PC-9 (cell line): ENCODE results near the gene VAT1L. TPM values are rescaled to one million over a fixed set of nuclear protein-coding genes. Genes with fewer than 3 reads are reported as not detected.

Source experiments
- BruUV-seq: library from RNA; stranded (reverse); fragments of 400-500 nt; replicated peaks from 2 replicates; lab custom pipeline; 2021; lab: Mats Ljungman, UMichigan
- CTCF ChIA-PET: fragments of 300-600 bp; sonication (Branson Sonifier 250); formaldehyde crosslinking; loops from one replicate; lab custom pipeline; 2022; ENCODE audit warnings: antibody characterized with exemption; lab: Charles Lee
- POLR2A ChIA-PET: fragments of 300-600 bp; sonication (Branson Sonifier 250); formaldehyde crosslinking; loops from one replicate; lab custom pipeline; 2022; ENCODE audit warnings: antibody characterized with exemption; ENCODE audit not compliant: unreplicated experiment; lab: Charles Lee
- DNase-seq, 2 experiments: peaks; one replicate each; pipeline versions ENCODE4 v3.0.0 to v3.0.0-alpha.2; 2015 to 2022; ENCODE audit warnings: mixed read lengths in 1 of 2
- H2AFZ ChIP-seq: fragments of 200-600 bp; sonication (generic); 2 replicates; pipeline ENCODE4 v1.8.1; 2017; ENCODE audit warnings: antibody characterized with exemption
- H3F3A ChIP-seq: fragments of 200-600 bp; sonication (generic); 2 replicates; pipeline ENCODE4 v1.8.1; 2017; ENCODE audit warnings: antibody characterized with exemption, mild to moderate bottlenecking, low read depth; ENCODE audit not compliant: insufficient read depth
- H3K27ac ChIP-seq: fragments of 200-600 bp; sonication (generic); 2 replicates; pipeline ENCODE4 v1.6.1; 2016; ENCODE audit warnings: mixed run types
- H3K27me3 ChIP-seq: fragments of 200-600 bp; sonication (generic); 2 replicates; pipeline ENCODE4 v1.6.1; 2016; ENCODE audit warnings: low read depth, mixed run types; ENCODE audit not compliant: insufficient read depth
- H3K36me3 ChIP-seq: fragments of 200-600 bp; sonication (generic); 2 replicates; pipeline ENCODE4 v1.6.1; 2016; ENCODE audit warnings: low read depth, mixed run types
- H3K4me1 ChIP-seq: fragments of 200-600 bp; sonication (generic); replicated peaks from 2 replicates; pipeline ENCODE4 v1.6.1; 2016; ENCODE audit warnings: mixed run types; ENCODE audit not compliant: insufficient read depth
- H3K4me2 ChIP-seq: fragments of 200-600 bp; sonication (generic); 2 replicates; pipeline ENCODE4 v1.6.1; 2017; ENCODE audit warnings: mixed run types
- H3K4me3 ChIP-seq: fragments of 200-600 bp; sonication (generic); 2 replicates; pipeline ENCODE4 v1.6.1; 2016; ENCODE audit warnings: mixed run types
- H3K79me2 ChIP-seq: fragments of 200-600 bp; sonication (generic); 2 replicates; pipeline ENCODE4 v1.6.1; 2017; ENCODE audit warnings: low read depth, mixed run types
- H3K9me2 ChIP-seq: fragments of 200-600 bp; sonication (generic); 2 replicates; pipeline ENCODE4 v1.8.1; 2017; ENCODE audit warnings: mild to moderate bottlenecking; ENCODE audit not compliant: insufficient read depth
- H3K9me3 ChIP-seq: fragments of 200-600 bp; sonication (generic); 2 replicates; pipeline ENCODE4 v1.8.1; 2016; ENCODE audit warnings: low read depth; ENCODE audit not compliant: insufficient read depth
- H4K20me1 ChIP-seq: fragments of 200-600 bp; sonication (generic); 2 replicates; pipeline ENCODE4 v1.8.1; 2017; ENCODE audit not compliant: insufficient read depth
- CTCF ChIP-seq: fragments of 200-600 bp; sonication (generic); conservative IDR thresholded peaks from 2 replicates; pipeline ENCODE4 v1.6.1; 2017; ENCODE audit warnings: mixed run types, antibody characterized with exemption, mild to moderate bottlenecking, moderate library complexity
- EZH2 ChIP-seq: fragments of 200-600 bp; sonication (generic); IDR thresholded peaks from 2 replicates; pipeline ENCODE4 v1.8.0; 2017; ENCODE audit warnings: antibody characterized with exemption, low read depth
- intact Hi-C: fragments of 100-400 bp; cut with micrococcal nuclease; formaldehyde crosslinking; loops from one replicate; pipeline ENCODE4 v1.10.0; 2022; ENCODE audit not compliant: unreplicated experiment
- total RNA-seq: library from RNA; stranded (reverse); gene quantifications from 2 replicates; pipeline ENCODE4 v1.2.3, GENCODE V29; 2021

The VAT1L gene
- total RNA-seq, 1 experiment from 2014 or later: not detected

- BruUV-seq: no TSS peak
- Histone ChIP-seq H3K9me3 (no peaks in the 10 kb centered on the region), H3K4me3 (no peak overlapping the region), H3K79me2 (no peaks in the 10 kb centered on the region), H3K36me3 (no peaks in the 10 kb centered on the region), H3K4me1 (no peaks in the 10 kb centered on the region), H3F3A (no peaks in the 10 kb centered on the region), H2AFZ (no peak overlapping the region), H3K27me3 (peaks cover 33% of the 10 kb centered on the region; the same call in 1 of the 2 replicates), H4K20me1 (no peaks in the 10 kb centered on the region), H3K27ac (no peak overlapping the region), H3K4me2 (no peak overlapping the region), H3K9me2 (no peaks in the 10 kb centered on the region)
- no peak for DNase-seq
- no peak for TF ChIP-seq CTCF
- no peak for TF ChIP-seq EZH2
- POLR2A ChIA-PET: no interaction called here
- intact Hi-C loops: no loop called here
- CTCF ChIA-PET: no interaction called here
These were observed 44.2 kb upstream of the VAT1L start for GRCh38 chr16:77744141-77744540.

GRCh38 chr16:77745972-77746371 is 42.4 kb upstream of the VAT1L start:
- H3K36me3 ChIP-seq: no peaks in the 10 kb centered on the region
- H3F3A ChIP-seq: no peaks in the 10 kb centered on the region
- no peak overlapping the region for H2AFZ ChIP-seq
- no peak overlapping the region for H3K4me3 ChIP-seq
- H3K4me2 ChIP-seq: no peak overlapping the region
- ChIA-PET POLR2A (no interaction called here), CTCF (no interaction called here)
- TF ChIP-seq EZH2: no peak
- TF ChIP-seq CTCF: no peak
- H3K27me3 ChIP-seq: peaks cover 33% of the 10 kb centered on the region; the same call in 1 of the 2 replicates
- H3K4me1 ChIP-seq: no peaks in the 10 kb centered on the region
- H3K79me2 ChIP-seq: no peaks in the 10 kb centered on the region
- no peak for DNase-seq
- H3K27ac ChIP-seq: no peak overlapping the region
- intact Hi-C loops: no loop called here
- no peaks in the 10 kb centered on the region; the same call in 1 of the 2 replicates for H3K9me2 ChIP-seq
- H4K20me1 ChIP-seq: no peaks in the 10 kb centered on the region
- H3K9me3 ChIP-seq: no peaks in the 10 kb centered on the region
- no TSS peak for BruUV-seq

- intact Hi-C loops: no loop called here
- no TSS peak for BruUV-seq
- no peaks in the 10 kb centered on the region for H3K36me3 ChIP-seq
- POLR2A ChIA-PET: no interaction called here
- H2AFZ ChIP-seq: no peak overlapping the region
- H3K27me3 ChIP-seq: peaks cover 27% of the 10 kb centered on the region; the same call in 1 of the 2 replicates
- H3K9me2 ChIP-seq: no peaks in the 10 kb centered on the region; the same call in 1 of the 2 replicates
- H3F3A ChIP-seq: no peaks in the 10 kb centered on the region
- no peak overlapping the region for H3K4me3 ChIP-seq
- H3K4me2 ChIP-seq: no peak overlapping the region
- CTCF ChIA-PET: no interaction called here
- H4K20me1 ChIP-seq: no peaks in the 10 kb centered on the region
- DNase-seq: no peak
- H3K27ac ChIP-seq: no peak overlapping the region
- no peaks in the 10 kb centered on the region for H3K9me3 ChIP-seq
- TF ChIP-seq EZH2: no peak
- TF ChIP-seq CTCF: no peak
- H3K4me1 ChIP-seq: no peaks in the 10 kb centered on the region
- H3K79me2 ChIP-seq: no peaks in the 10 kb centered on the region
These were observed 39.9 kb upstream of the VAT1L start for GRCh38 chr16:77748421-77749005.
